Measurements from ENCODE around the gene SNRNP48. TPM values are rescaled to one million over a fixed set of nuclear protein-coding genes. Genes with fewer than 3 reads are reported as not detected.

The SNRNP48 gene
- total RNA-seq, 1 donor from 2014 or later = 17.5 TPM

GRCh38 chr6:7661364-7661763, 71.4 kb downstream of the SNRNP48 start:
- DNase-seq = no peak

More at GRCh38 chr6:7661364-7661763, 71.4 kb downstream of the SNRNP48 start:
- intact Hi-C loops (cut with DNase I) = no loop called here
- ATAC-seq (ENCODE audit: poor library complexity) = no peak

Other genes starting within 250 kb of the SNRNP48 start
- not detected for gene CAGE1, start 200.5 kb upstream of the SNRNP48 start, total RNA-seq
- 8.4 TPM for gene RIOK1, start 200.4 kb upstream of the SNRNP48 start, total RNA-seq
- 350 TPM for gene DSP, start 48.5 kb upstream of the SNRNP48 start, total RNA-seq
- 2.6 TPM for gene BMP6, start 135.9 kb downstream of the SNRNP48 start, total RNA-seq